GM21576 (cell line): Measurements from ENCODE around the gene ZNF254.
"Not testable (repeated sequence)": the region's sequence is repeated elsewhere in the genome, so short reads cannot be mapped to it uniquely, and the experiment has no call there.

Experiments
- ATAC-seq: cut with Tn5 transposase; IDR thresholded peaks from one replicate; pipeline ENCODE4 v1.9.1; 2021; ENCODE audit warnings: mild to moderate bottlenecking, moderate library complexity; ENCODE audit not compliant: unreplicated experiment

ZNF254 gene

DNA sequence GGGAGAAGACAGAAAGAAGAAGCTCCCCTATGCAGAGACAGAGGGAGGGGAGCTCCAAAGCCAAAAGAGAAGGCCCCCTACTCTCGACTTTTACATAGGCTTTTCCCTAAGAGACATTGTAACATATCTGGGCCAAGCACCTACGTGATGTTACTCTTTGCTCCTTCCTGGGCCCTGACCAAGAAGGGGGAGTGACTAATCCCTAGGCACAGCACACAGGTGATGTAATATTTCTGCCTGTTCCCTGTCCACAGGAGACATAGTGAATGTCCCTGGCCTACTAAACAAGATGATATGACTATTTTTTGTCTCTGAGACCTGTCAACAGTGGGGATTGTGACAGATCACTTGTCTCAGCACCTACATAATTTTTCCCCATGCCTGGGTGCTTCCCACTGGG, 15.9 kb upstream of the ZNF254 start:
- no peak for ATAC-seq

DNA sequence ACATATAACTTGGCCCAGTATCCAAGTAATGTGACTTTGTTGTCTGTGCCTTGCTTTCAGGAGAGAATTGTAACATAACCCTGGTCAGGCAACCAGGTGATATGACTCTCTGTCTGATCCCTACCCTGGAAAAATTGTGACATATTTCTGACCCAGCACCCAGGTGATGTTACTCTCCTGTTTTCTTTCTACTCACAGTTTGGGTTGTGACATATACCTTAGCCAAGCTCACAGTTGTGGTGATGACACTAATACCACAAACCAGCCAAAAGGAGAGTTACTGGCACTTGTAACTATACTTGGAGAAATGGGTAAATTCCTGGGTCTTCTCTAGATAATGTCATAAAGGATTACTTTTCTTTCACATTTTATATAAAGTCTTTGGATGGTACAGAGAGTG, 14.3 kb upstream of the ZNF254 start:
- ATAC-seq = no peak

DNA sequence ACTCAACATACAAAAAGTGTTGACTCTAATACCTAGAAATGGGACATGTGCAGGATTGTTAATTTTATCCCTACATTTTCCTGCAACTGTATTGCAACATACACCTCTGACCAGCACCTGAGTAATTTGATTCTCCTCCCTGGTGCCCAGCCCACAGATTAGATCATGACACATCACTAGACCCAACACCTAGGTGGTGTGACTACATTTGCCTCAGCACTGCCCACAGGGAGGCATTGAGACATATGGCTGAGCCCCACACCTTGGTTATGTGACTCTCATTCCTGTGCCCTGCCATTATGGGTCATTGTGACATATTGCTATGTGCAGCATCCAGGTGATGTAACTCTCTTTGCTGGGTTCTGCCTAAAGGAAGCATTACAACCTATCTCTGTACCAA, 13.2 kb upstream of the ZNF254 start:
- no peak for ATAC-seq

DNA sequence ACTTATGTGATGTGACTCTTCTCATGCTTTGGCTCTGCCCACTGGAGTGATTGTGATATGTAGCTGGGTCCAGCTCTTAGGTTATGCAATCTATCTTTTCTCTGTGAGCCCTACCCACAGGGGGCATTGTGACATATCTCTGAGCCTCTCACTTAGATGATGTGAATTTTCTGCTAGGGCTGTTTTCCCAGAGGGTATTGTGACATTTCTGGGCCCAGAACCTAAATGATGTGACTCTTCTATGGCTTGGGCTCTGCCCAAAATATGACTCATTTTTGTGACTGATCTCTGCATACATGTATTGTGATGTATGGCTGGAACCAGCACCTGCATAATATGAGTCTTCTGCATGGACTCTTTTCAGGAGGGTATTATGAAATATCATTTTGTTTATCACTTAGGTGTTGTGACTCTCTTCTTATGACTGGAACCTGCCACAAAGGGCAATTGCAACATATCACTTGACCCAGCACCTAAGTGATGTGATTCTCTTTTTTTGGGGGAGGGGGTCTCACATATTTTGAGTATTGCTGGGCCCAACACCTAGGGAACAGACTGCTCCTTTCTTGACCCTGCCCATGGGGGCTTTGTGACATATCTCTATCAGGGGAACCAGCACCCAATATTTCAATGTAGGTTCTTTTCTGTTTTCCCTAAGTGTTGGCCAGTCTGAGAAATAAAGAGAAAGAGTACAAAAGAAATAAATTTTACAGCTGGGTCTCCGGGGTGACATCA, 12.1 kb upstream of the ZNF254 start:
- ATAC-seq = no peak

DNA sequence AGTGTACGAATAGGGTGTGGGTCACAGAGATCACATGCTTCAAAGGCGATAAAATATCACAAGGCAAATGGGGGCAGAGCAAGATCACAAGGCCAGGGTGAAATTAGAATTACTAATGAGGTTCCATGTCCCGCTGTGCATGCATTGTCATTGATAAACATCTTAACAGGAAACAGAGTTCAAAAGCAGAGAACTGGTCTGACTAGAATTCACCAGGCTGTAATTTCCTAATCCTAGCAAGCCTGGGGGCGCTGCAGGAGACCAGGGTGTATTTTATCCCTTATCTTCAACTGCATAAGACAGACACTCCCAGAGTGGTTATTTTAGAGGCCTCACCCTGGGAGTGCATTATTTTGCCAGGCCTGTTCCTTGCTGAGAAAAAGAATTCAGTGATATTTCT, 11.5 kb upstream of the ZNF254 start:
- ATAC-seq = not testable (repeated sequence)

DNA sequence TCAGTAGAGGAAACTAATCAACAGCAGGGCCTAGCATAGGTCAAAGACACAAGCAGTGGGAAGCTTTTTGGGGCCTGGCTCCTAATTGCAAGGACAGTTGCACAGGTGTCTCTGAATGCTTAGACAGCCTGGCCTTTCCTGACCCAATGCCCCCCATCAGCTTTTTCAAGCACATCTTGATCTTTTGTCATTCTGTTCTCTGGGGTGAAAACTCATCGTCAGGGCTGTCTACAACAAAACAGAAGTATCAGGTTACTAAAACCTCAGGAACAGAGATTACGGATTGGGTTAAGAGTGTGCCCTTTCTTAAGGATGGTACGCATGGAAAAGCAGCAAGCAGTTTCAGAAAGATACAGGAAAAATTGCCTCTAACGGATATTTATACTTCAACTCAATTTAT, 8.3 kb upstream of the ZNF254 start:
- ATAC-seq = no peak

DNA sequence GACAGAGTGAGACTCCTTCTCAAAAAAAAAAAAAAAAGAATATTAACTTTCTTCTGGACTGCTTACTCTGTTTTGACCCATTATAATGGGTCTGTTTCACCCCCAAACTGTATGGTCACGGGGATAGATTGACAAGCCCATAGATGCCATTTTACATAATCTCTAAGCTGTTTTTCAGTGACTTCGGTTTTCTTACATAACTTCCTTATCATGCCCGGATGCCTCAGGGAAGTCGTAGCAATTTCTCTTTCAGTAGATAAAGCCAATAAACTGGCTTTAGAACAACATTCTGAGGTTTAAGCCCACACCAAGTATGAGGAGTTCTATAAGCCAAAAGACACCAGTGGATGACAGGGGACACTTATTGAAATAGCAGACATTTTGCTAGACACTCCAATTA, 5.9 kb upstream of the ZNF254 start:
- ATAC-seq = no peak

DNA sequence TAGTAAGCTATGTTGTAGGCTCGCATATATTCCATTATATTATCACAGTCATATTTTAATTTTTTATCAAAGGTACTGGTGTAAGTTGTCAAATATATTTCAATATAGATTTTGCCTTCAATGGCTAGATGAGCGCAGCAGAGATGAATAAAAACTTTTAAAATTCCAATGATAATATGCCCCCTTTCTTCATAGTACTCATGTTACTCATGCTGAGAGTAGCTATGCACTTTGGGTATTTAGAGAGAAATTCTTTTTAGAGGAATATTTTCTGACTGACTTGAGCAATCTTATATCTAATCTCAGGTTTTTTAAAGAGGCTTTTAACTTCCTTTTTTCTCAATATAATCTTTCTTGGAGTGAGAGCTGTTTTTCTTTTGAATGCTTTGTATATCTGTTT, 11.4 kb downstream of the ZNF254 start:
- ATAC-seq = no peak

DNA sequence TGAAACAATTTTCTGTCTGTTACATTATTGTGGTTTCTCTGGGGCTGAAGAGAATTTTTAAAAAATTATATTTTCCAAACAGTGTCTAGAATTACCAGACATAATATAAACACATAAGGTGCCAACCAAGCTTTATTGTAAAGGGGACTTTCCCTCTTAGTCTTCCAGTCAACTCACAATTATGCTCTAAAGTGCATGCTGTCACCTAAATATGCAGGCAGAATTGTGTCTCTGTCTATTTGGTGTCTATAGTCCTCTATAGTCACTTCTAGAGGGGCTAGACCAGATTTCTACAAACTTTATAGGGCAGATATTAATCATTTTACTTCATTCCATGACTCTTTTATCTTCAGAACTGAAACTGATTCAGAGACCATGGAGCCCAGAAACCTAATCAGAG, 12.8 kb downstream of the ZNF254 start:
- ATAC-seq = no peak

DNA sequence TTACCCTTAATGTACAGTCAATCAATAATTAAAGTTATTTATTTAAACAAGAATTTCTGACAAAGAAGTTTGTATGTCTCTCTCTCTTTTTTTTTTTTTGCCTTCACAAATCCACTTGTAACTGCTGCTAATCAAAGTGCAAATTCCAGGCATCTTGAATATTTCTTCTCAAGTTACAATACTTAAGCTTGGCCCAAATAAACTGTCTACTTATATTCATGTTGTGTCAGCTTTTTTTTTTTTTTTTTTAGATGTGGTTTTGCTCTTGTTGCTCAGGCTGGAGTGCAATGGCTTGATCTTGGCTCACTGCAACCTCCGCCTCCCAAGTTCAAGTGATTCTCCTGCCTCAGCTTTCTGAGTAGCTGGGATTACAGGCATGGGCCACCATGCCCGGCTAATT, 13.6 kb downstream of the ZNF254 start:
- ATAC-seq = not testable (repeated sequence)

DNA sequence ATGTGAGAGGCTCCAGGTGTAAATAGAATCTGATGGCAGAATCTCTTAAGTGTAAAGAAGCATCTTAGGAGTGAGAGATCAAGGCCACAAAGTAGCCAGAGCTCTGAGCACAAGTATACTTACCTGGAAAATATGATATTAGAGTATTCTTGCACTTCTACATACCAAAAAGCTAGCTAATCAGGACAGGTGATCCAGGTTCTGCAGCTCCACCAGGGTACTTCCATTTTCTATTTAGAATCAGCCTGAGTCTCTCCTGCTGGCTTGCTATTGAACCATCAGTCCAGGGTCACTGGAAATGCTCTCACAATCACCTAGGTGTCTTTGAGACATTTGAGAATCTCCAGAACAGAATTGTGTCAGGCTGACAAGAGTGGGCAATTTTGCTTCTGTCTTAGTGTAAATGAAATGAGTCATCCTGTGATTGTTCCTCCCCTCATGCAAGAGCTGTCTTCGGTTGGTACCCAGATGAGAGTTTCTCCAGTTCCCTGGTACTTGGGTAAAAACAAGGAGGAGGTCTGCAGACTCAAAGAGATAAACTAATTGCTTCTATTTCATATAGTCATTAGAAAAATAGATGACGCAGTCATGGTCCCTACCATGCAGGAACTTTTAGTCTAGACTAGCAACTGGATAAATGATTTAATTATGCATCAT, 14.6 kb downstream of the ZNF254 start:
- ATAC-seq = no peak

DNA sequence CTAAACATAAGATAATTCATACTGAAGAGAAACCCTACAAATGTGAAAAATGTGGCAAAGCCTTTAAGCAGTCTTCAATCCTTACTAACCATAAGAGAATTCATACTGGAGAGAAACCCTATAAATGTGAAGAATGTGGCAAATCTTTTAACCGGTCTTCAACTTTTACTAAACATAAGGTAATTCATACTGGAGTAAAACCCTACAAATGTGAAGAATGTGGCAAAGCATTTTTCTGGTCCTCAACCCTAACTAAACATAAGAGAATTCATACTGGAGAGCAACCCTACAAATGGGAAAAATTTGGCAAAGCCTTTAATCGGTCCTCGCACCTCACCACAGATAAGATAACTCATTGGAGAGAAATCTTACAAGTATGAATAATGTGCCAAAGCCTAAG, 40.6 kb downstream of the ZNF254 start:
- ATAC-seq = no peak

DNA sequence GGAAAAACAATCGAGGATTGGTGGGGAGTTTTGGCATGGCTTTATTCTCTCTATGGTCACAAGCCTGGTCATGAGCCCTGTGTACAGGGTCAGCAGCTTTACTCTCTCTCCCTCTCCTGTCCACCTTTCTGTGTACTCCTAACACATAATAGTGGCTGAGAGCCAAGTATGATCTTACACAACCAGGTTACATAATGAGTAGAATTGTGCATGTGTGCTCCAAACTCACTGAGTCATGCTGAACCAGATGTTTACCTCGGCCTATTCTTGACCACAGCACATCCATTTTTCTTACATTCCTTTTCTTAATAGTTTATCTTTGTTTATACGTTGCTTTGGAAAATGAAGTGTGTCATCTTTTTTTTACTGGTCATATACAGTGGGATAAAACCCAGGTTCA, 53.1 kb downstream of the ZNF254 start:
- no peak for ATAC-seq

DNA sequence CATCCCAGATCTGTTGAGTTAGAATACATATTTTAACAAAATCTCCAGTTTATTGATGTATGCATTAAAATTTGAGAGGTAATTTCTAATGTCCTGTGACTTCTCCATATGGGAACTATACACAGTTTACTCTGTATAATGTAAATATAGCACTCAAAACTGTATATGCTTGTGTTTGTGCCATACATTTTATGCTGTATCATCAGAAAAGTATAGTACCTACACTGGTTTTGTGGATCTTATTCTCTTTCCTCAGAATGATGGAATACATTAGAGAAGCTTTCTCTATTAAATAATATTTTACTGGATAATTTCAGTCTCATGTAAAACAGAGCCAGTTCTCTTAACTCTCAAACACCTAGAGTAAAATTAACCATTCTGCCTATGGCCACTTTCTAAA, 53.6 kb downstream of the ZNF254 start:
- ATAC-seq = no peak

DNA sequence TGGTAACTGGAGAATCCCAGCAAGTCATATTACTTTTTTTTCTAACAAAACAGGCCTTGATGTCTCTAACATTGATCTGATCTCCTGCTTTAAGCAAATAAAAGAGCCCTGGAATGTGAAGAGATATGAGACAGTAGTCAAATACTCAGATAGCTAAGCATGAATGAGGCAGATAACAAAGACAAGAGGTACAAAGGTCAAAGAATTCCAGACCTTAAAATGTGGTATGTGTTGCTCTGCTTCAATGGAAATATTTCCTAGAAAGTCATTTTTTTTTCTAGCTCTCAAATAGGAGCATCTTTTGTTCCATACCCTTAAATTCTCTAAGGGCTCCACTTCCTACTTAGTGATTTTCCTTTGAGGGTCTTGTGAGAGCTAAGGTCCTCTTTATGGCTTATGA, 54.6 kb downstream of the ZNF254 start:
- ATAC-seq = no peak

DNA sequence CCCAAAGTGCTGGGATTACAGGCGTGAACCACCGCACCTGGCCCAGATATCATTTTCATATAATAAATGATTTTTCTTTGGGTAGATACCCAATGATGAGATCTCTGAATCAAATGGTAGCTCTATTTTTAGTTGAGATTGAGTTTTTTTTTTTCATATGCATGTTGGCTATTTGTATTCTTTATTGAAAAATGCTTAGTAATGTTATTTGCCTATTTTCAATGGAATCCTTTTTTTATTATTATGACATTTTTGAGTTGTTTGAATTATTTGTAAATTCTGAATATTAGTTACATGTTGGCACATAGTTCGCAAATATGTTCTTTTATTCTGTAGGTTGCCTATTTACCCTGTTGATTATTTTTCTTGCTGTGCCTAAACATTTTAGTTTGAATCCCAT, 55.8 kb downstream of the ZNF254 start:
- ATAC-seq = no peak

DNA sequence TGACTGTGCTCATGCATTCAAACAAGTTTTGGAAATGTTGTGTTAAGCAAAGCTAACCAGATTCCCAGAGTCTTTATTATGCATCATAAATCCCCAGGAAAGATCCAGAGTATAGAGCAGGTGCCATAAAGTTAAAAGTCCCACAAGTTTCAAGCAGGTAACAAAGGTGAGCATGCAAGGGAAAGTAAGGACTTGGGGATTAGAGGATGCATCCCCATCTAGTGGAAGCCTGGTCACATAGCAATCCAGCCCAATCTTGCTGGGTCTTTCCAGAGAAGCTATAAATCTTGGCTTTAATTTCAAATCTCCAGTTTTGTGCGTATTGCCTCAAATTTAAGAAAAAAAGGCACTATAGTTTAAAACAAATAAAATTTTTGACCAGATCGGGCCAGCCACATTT, 72.7 kb downstream of the ZNF254 start:
- ATAC-seq = no peak

DNA sequence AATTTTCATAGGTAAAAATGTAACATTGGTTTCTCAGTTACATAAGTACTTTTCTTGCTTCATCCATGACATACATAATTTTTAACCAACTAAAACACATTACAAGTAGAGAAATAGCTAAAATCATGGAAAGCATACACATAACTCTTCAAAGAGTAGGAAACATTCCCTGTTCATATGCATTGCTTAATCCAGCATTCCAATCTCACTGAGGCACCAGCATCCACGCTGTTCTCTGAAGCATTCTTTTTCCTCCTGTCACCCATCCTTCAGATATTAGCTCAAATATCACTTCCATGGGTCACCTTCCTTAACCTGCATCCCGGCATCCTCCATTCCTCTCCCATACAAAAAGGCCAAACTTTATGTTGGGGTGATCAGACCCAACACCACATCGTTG, 79.1 kb downstream of the ZNF254 start:
- ATAC-seq = no peak

DNA sequence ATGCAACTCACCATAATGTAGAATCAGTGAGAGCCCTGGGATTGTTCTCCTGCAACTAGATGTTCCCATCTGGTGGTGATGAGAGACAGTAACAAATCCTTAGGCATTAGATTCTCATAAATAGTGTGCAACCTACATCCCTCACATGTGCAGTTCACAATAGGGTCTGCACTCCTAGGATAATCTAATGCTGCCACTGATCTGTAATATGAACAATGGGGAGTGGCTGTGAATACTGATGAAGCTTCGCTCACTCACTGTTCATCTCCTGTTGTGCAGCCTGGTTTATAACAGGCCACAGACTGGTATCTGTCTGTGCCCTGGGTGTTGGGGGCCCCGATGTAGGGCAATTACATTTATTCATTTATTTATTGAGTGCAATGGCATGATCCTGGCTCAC, 86.9 kb downstream of the ZNF254 start:
- no peak for ATAC-seq

DNA sequence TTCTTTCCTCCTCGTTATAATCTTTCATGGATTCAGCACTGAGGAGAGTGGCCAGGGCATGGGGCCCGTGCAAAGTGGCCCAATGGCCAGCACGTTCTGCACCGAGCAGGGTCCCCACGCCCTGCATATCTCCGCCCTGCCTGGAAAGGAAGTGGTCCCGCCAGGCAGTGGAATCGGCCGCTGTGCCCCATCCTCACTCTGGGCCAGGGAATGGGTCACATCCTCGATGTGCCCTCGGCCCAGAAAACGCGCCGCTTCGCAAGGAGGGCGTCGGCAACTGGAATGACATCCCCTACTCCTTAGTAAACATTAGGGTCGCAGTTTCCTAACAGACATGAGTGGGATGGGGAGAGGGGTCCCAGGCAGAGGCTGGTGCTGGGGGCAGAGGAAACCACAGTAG, 90.7 kb downstream of the ZNF254 start:
- ATAC-seq = no peak

DNA sequence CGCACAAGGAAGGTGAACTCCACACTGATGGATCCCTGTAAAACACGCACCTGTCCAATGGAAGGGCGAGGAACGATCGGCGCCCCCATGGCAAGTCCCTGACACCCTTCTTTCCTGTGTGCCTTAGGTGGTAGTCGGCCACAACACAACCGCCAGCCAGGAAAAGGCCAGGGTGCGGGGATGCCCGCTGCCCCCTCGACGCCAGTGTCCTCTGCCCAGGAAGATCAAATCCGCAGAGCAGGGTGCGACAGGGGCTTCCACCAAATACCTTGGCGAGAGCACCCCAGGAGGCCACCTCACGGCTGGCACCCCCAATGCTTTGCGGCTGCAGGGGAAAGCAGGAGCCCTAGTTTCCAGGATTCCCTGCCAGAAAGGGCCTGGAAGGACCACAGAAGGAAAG, 91.2 kb downstream of the ZNF254 start:
- no peak for ATAC-seq
